LNCaP clone FGC (cell line): ENCODE measurements around the gene RASD1.
A peak's percentile ranks its signal among the peaks of the same experiment; 100 is the strongest.

ENCODE experiments used
- DNase-seq: peaks from one replicate; pipeline ENCODE4 v3.0.0-alpha.2; 2011; ENCODE audit warnings: low read depth
- H3K4me3 ChIP-seq: 2 replicates; pipeline ENCODE4 v1.5.1; 2011; ENCODE audit warnings: mild to moderate bottlenecking, low read depth, low read length, control low read depth
- TF ChIP-seq, protein P1 (sequence below): IDR thresholded peaks from 2 replicates; pipeline ENCODE4 v1.5.1; 2012; ENCODE audit warnings: mild to moderate bottlenecking; ENCODE audit not compliant: control insufficient read depth, insufficient read depth; ENCODE audit errors: extremely low read depth

RASD1 gene

GRCh38 chr17:17540278-17540906 is 44.2 kb upstream of the RASD1 start:
- TF ChIP-seq, protein P1, sequence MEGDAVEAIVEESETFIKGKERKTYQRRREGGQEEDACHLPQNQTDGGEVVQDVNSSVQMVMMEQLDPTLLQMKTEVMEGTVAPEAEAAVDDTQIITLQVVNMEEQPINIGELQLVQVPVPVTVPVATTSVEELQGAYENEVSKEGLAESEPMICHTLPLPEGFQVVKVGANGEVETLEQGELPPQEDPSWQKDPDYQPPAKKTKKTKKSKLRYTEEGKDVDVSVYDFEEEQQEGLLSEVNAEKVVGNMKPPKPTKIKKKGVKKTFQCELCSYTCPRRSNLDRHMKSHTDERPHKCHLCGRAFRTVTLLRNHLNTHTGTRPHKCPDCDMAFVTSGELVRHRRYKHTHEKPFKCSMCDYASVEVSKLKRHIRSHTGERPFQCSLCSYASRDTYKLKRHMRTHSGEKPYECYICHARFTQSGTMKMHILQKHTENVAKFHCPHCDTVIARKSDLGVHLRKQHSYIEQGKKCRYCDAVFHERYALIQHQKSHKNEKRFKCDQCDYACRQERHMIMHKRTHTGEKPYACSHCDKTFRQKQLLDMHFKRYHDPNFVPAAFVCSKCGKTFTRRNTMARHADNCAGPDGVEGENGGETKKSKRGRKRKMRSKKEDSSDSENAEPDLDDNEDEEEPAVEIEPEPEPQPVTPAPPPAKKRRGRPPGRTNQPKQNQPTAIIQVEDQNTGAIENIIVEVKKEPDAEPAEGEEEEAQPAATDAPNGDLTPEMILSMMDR: no peak
- no peak overlapping the region for H3K4me3 ChIP-seq
- DNase-seq: no peak

- TF ChIP-seq, protein P1: no peak
- H3K4me3 ChIP-seq: no peak overlapping the region
- no peak for DNase-seq
These were observed 43.4 kb upstream of the RASD1 start for GRCh38 chr17:17539591-17539990.

DNA sequence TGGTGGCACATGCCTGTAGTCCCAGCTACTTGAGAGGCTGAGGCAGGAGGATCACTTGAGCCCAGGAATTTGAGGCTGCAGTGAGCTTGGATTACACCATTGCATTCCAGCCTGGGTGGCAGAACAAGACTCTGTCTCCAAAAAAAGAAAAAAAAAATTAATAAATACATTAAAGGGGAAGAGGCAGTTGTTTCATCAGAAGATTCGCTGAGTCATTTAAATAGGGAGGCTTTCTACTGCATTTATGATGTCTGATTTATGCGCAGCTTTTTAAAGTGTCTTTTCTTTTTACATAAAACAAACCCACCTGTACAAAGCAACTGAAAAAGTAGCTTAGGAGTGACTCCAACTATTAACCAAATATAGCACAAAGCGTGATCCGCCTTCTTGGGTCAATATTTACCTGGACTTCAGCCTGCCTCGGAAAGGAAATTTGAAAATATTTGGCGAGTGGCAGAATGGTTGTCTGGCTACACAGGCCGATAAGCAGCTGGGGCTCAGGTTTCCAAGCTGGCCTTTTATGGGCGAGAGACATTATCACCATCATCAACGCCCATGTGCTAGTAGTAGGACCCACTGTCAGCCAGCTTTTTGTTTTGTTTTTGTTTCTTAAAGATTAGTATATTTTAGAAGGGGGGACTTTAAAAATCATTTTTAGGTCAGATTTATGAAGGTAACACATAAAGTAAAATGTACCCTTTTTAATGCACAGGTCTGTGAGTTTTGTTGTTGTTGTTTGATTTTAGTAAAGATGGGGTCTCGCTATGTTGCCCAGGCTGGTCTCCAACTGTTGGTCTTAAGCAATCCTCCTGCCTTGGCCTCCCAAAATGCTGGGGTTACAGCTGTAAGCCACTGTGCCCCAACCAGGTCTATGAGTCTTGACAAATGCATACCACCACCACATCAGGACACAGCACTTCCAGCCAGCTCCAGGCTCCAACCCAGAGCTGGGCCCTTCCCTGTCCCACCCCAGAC is 42.5 kb upstream of the RASD1 start:
- peak; percentile 99 for DNase-seq
- H3K4me3 ChIP-seq: no peak overlapping the region
- TF ChIP-seq, protein P1: no peak

DNA sequence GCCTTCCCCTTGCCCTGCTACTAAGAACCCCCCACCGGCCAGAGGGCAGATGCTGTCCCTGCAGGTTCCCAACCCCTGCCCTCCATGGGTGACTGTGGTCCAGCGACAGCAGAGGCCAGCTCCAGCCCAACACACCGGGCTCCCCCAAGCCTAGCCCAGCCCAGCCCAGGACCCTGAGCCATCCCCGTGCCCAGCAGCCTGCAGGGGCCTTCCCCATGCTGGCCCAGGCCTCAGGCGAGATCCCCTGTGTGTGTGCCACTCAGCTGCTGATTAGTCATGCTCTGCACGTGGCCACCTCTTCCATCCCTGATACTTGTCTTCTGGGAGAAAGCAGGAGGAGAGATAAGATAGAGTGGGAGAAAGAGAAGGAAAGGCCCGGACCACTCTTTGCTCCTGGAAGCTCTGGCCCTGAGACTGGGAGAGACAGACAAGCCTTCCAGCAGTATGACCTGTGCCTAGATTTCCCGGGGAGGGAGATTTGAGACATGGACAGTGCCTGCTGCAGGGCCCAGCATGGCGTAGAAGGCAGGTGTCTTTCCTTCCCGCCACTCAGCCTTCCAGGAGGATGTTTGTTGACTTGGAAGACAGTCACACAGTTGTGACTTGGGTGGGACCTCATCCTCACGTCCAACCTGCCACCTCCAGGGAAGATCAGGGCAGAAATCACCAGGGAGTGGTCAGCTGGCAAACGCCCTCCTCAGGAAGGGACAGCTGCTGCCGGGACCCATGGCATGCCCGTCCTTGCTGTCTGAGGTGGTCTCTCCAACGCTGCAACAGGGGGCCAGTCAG is 41.3 kb upstream of the RASD1 start:
- no peak overlapping the region for H3K4me3 ChIP-seq
- TF ChIP-seq, protein P1: no peak
- no peak for DNase-seq

- H3K4me3 ChIP-seq: no peak overlapping the region
- no peak for DNase-seq
- TF ChIP-seq, protein P1: no peak
These were observed 40.5 kb upstream of the RASD1 start for GRCh38 chr17:17536702-17537101.

DNA sequence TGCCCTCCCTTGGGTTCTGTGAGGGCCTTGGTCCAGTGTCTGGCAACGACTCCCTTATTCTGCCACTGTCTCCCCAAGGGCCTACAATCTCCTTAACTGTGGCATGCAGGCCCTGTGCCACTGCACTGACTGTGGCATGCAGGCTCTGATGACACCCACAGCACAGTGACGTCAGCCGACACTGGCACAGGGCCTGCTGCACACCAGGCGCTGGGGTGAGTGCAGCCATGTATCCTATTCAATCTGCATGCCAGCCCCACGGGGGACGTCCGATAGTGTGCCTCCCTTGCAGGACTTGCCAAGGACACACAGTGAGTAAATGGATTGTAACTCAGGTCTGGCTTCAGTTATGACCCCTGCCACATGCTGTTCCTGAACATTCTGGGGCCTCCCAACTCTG is 39.8 kb upstream of the RASD1 start:
- TF ChIP-seq, protein P1: no peak
- no peak for DNase-seq
- H3K4me3 ChIP-seq: no peak overlapping the region
